A172 (cell line): ENCODE measurements around the gene STARD13. TPM values are rescaled to one million over a fixed set of nuclear protein-coding genes. Genes with fewer than 3 reads are reported as not detected.

Source experiments
- DNase-seq: peaks from one replicate; pipeline ENCODE4 v3.0.0-alpha.2; 2015; ENCODE audit warnings: low spot score
- total RNA-seq: library from RNA; depleted of rRNA; stranded (reverse); fragments of >200 nt; shearing (Covaris generic); gene quantifications from 2 replicates; pipeline ENCODE4 v1.2.3, GENCODE V29; 2014

Gene STARD13
- total RNA-seq, 1 experiment from 2014 or later = 8.3 TPM

GRCh38 chr13:33201659-33202058 is 83.9 kb downstream of the STARD13 start:
- no peak for DNase-seq

DNA sequence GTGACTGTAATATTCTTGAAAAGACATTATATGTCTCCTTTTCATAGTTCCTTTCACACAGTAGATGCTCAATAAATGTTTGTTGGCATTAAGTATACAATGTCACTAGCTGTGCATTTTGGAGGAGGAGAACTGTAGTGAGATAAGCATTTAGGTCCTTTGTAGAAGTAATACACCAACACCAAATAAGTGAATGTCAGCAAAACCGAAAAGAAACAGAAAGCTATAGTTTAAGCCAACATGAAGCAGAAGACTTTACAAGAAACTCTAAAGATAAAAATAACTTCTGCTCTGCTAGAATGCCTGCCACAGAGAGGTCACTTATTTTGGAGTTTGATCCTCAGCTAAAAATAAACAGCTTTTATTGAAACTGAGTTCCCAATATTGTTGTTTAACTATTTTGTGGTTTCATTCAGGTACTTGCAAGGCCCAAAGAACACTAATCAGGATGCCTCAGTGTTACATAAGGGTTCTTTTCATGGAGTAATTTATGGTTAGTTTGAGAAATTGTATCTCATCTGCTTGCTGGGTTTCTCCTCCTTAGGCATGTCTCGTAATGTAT is 86.2 kb downstream of the STARD13 start:
- no peak for DNase-seq

DNA sequence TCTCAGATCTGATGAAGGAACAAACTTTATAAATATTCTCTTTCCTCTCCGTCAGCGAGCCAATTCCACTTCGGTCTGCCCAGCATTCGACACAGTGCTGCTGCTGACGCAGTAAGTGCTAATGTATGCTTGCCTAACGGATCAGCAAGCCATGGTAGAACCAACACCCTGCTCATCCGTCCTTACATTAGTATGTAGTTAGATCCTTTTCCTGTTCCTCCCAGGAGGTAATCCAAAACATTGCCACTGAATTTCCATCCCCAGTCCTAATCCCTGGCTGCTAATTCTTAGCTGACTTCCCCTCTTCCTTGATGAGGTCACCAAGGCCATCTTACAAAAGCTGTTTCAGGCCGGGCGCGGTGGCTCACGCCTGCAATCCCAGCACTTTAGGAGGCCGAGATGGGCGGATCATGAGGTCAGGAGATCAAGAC is 88.0 kb downstream of the STARD13 start:
- no peak for DNase-seq

DNA sequence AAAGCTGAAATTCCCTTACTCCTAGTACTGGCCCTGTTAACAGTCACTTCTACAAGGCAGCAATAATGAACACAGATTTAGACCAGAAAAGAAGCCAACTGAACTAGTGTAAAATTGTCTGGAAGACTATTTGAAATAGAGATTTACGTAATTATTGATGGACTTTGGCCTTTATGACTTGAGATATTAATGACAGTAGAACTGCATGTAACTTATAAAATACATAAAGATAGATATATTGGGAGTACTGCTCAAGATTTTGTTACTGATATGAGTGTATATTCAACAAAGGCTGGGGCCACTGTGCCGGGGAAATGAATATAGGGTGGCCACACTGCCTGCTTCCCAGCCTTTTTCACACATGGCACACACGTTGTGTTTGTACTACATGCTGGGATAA is 88.8 kb downstream of the STARD13 start:
- no peak for DNase-seq

- DNase-seq = no peak
Measured at GRCh38 chr13:33195693-33196464, 89.7 kb downstream of the STARD13 start.

DNA sequence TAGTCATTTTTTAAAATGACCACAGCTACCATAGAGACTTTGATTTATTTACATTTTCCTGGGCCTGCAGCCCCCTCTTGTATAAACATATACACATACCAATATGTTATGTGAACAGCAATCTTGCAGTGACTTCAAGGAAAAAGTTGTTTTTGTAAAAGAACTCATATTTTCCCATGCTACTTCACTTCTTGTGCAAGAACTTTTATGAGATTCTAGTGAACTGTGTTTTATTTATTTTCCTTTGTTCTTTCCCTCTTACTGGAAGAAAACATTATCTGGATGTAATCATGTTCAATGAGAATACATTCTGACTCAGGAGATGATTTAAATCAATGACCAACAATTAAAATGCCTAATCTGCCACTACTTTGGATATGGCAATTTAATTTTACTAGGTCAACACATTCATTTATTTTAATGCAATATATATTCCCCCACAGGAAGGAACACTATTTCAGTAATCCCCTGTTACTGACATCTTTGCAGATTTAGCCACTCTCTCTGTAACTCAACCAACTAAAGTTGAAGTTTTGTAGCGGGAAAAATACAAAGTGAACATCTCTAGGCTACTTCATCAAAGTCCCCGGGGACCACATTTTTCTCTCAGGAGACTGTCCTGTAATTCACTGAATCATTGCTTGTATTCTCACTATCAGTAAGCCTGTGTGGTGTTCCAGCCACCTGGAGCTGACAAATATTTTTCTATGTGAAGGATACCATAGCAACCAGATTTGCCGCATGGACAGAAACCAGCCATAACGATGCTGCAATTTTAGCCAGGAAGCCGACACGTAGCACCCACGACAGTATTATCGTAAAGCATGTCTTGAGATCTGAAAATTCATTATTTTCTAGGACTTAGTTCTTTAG is 90.5 kb downstream of the STARD13 start:
- DNase-seq = peak; percentile 63

DNA sequence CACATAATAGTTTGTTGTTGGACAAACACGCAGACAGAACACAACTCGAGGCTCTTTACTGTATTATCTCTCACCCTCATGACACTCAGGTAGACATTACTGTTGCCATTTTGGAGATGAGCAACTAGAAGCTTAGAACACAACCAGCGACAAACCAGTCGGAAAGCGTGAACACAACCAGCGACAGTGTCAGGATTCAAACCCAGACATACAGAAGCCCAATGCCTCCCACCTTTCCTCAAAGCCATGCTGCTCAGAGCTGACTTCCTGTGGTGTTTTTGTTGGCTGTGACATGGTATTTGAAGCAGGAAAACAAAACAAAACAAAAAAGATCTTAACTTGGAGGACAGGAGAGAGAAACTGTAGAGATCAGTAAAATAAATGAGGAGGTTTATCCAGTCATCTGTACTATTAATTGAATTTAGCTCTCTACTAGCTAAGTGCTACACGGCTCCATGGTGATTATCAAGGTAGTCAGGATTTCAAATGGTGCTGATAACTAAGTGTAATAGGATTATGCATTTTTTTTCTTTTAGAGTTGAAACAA is 92.1 kb downstream of the STARD13 start:
- no peak for DNase-seq

DNA sequence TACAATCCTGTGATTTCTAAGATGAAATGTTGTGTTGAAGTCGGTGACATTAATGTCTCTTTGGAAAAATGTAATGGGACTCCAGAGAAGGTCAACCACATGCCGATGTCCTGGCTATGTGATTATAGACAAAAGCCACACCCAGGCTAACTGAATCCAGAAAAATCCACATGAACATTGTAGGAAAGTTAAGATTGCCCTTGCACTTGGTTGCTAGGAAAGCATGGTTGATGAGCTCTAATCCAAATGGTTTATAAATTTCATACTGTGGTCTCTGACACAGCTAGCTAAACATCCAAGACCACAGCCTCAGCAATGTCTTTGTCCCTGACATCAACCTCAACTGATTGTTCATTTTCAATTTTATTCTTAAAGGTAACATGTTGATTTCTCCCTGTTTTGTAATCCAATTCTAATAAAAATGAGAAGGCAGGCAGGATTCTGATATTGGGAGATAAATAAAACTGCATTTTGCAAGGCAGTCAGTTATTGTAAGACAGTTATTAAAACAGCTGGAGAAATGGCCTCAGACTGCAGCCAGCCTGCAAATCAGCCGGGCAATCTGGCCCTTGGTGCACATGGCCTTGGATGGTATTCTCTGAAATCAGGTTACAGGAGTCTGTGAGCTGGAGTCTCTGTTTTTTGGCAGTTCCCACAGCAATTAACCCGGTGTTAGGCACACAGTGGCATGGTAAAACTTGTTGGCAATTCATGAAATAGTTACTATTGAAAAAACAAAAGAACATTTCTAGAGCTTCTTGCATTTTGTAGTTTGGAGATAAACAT is 93.9 kb downstream of the STARD13 start:
- DNase-seq = no peak

- DNase-seq = no peak
Measured at GRCh38 chr13:33189470-33189869, 96.1 kb downstream of the STARD13 start.

DNA sequence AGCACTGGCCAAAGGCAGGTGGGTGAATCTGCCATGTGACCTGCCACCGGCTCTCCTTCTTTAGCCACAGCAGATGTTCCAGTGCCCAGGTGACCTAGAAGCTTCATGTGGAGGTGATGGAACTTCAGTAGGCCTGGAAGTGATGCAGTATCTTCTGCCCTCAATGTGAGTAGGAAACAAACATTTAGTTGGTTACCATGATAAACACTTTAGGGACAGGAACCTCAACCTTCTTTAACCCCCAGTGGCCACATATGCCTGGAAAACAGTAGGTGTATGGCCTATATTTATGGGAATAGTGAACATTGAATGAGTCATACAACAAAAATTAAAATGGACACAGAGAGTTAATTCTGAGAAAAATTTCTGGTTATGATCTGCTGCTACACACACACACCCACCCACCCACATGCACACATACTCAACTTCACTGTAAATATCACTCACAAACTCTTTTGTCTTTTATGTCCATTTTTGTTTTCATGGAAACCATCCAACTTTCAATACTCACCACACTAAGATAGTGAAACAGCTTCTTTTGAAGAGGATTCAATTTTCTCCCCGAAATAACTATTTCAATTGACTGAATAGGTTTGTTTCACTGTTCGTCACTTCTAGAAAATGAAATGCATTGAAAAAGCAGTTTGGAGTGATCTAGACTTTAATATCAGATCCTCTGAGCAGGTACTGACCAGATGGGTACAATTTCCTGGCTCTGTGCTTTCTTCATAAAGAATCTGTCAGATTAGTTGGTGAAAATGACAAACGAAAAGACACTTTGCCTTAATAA is 97.3 kb downstream of the STARD13 start:
- DNase-seq = no peak

- DNase-seq = peak; percentile 64
Measured at GRCh38 chr13:33186861-33187291, 98.7 kb downstream of the STARD13 start.

GRCh38 chr13:33185853-33186252 is 99.7 kb downstream of the STARD13 start:
- no peak for DNase-seq

GRCh38 chr13:33184530-33184929 is 101.0 kb downstream of the STARD13 start:
- no peak for DNase-seq

DNA sequence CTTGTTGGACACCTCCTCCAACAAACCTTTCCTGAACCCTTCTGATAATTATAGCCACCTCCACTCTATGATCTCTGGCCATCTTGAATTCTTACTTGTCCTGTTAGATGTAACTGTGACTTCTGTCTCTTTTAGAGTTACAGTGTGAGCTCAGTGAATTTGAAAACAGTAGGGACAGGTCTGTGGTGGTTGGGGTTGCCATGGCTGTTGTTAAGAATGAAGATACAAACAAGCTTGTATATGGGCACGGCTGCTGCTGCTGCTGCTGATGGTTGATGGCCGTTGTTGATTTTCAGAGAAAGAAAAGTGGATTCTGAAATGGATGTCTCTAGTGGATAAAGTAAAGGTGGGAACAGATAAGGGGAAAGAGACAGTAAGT is 101.5 kb downstream of the STARD13 start:
- DNase-seq = no peak

DNA sequence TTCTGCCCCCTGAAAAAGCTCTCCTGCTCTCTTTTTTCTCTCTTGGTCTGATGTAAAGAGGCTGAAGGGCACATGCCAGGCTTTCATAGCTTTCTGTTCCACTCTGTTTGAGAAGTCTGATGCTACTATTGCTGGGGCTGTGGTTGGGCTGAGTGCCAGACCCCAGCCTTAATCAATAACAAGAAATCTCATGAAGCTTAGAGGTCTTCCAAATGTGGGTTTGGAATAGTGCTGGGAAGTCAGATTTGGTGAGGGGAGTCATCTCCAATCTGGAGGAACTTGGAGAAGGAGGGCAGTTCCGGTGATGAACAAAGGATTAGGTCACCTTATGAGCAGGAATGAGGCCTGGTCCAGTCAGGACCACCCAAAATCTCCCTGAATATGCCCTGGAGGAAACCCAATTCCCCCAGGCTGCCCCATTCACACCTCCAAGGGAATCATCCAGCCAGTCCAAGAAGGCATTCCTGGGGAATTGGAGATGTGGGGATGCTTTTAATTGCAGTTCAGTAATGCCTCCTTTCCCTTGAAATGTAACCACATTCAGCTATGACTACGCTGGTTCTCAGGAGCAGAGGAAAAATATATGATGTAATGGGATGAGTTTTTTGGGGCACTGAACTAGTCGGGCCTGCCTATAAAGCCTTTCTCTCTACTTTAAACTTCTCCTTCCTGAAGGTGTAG is 102.0 kb downstream of the STARD13 start:
- DNase-seq = no peak

- DNase-seq = no peak
Measured at GRCh38 chr13:33182729-33183128, 102.8 kb downstream of the STARD13 start.

DNA sequence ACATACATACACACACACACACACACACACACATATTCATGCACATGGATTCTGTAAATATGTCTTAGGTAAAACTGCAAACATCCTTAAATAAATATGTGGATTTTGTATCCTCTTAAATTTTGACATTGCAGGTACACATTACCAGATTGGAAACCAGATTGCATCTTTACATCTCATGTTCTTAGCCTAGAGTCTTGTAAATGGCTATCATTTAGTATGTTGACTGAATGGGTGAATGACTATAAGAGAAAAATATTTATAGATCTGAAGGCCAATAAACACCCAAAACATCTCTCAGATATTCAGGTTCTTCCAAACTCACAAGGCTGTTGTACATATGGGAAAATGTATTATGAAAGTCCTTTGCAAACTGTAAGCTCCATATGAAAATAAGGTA is 104.3 kb downstream of the STARD13 start:
- DNase-seq = no peak

DNA sequence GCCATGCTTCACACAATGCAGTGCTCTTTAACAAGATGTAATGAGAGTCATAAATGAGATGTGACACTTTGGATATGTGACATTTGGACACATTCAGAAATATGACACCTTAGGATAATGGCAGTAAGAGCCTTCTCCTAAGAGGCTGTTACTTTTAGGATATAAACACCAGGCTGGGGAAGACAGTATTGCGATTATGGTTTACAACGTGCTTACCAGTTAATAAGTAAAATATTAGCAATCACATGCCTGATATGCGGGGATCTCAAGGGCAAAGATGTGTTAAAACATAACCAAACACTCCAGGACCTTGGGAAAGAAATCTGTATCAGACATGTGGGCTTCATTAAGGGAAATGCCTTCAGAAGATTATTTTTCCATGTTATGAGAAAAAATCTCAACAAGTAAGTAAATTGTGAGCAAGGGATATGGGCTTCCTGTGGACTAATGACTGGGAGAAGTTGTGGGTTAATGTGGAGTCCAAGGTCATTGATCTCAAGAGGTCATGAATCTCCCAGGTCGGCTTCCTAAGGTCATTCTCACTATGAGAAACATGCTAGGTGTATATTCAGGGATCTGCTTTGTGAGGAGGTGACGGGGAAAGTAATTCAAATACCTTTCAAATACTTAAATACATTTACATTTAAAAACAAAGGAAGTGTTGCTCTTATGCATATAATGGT is 105.3 kb downstream of the STARD13 start:
- no peak for DNase-seq

GRCh38 chr13:33179463-33179862 is 106.1 kb downstream of the STARD13 start:
- no peak for DNase-seq
